Muscle layer of colon (tissue), 2 donors: ENCODE data around the gene HRH4.

Source experiments
- H3K27ac ChIP-seq: one replicate; pipeline ENCODE4 v1.7.0; 2013; ENCODE audit warnings: low read depth, mild to moderate bottlenecking, low read length, moderate library complexity
- H3K27me3 ChIP-seq, 2 donors: one replicate each; pipeline ENCODE4 v1.7.0; 2013; ENCODE audit warnings: low read length in 2 of 2, mild to moderate bottlenecking in 2 of 2; ENCODE audit not compliant: insufficient read depth in 2 of 2, control insufficient read depth in 1 of 2
- H3K36me3 ChIP-seq: one replicate; pipeline ENCODE4 v1.7.0; 2013; ENCODE audit warnings: mild to moderate bottlenecking, low read length; ENCODE audit not compliant: insufficient read depth
- H3K4me1 ChIP-seq: one replicate; pipeline ENCODE4 v1.7.0; 2013; ENCODE audit warnings: mild to moderate bottlenecking, low read length; ENCODE audit not compliant: insufficient read depth
- H3K4me3 ChIP-seq, 2 donors: one replicate each; pipeline ENCODE4 v1.7.0; 2013; ENCODE audit warnings: low read length in 2 of 2, low read depth in 1 of 2, mild to moderate bottlenecking in 1 of 2, moderate library complexity in 1 of 2
- H3K9ac ChIP-seq: one replicate; pipeline ENCODE4 v1.7.0; 2013; ENCODE audit warnings: low read length
- H3K9me3 ChIP-seq: one replicate; pipeline ENCODE4 v1.7.0; 2013; ENCODE audit warnings: mild to moderate bottlenecking, low read length
- donor health status: abdominal sarcoma.
- donor health status: Adenocarcinoma of cecum.

HRH4 gene

DNA sequence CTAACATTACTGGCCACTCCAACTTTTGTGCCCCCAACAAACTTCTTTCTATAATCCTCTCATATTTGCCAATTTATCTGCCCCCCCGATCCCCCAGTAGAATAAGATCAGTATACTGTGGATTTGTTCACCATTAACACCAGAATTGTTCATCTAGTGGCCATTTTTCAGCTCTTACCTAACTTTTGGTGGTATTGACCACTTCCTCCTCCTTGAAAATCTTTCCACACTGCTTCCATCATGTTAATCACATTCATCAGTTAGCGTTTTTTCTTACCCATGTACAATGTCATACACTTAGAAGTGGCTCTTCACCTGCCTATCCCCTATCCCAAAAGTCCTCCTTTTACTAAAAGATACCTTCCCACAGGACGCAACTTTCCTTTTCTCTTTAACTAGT, 27.8 kb upstream of the HRH4 start:
- H3K27ac ChIP-seq: no peak overlapping the region

DNA sequence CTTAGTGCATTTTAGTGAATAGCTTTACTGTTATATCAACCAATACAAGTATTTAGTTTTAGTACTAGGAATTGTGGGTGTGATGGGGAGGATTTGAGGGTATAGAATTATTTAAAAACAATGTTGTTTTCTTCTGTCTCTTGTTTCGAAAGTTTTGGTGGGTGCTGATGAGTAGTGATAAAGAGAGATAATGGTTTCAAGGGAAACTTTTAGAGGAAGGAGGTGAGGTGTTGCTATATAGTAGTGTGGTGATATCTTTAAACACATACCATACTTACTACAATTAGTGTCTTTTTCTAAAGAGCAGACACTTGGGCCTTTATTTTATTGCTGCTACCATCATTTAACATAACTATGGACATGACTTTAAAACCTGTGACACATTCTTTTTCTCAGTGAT, 23.5 kb upstream of the HRH4 start:
- Histone ChIP-seq H3K9me3 (no peaks in the 10 kb centered on the region), H3K36me3 (peaks cover 24% of the 10 kb centered on the region), H3K9ac (no peak overlapping the region), H3K4me3 (no peak overlapping the region), H3K27me3 (no peaks in the 10 kb centered on the region), H3K4me1 (no peaks in the 10 kb centered on the region), H3K27ac (no peak overlapping the region)

More for the DNA sequence above, 27.8 kb upstream of the HRH4 start:
- Histone ChIP-seq H3K27me3 (no peaks in the 10 kb centered on the region), H3K9ac (no peak overlapping the region), H3K4me1 (peaks cover 7% of the 10 kb centered on the region), H3K36me3 (peaks cover 11% of the 10 kb centered on the region), H3K4me3 (no peak overlapping the region), H3K9me3 (no peaks in the 10 kb centered on the region)

DNA sequence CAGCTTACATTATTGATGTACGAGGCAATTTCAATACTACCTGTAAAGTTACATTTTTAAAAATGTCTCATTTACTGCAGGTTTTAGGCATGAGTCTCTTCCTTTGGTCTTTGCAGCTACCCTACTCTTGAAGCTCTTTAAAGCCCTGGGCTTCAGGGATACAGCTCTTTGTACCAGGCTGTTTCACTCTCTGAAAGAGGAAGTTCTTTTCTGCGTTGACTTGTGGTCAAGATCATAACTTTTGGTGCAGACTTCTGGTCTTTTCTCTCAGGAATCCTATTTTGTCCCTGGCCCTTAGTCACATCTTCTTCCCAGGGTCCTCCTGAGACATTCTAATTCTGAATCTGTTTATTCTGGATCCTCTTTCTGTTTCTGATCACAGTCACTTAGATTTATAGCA, 16.6 kb upstream of the HRH4 start:
- Histone ChIP-seq H3K27ac (no peak overlapping the region), H3K36me3 (peaks cover 32% of the 10 kb centered on the region), H3K4me3 (no peak overlapping the region), H3K9ac (no peak overlapping the region), H3K9me3 (no peaks in the 10 kb centered on the region), H3K27me3 (no peaks in the 10 kb centered on the region), H3K4me1 (no peaks in the 10 kb centered on the region)

DNA sequence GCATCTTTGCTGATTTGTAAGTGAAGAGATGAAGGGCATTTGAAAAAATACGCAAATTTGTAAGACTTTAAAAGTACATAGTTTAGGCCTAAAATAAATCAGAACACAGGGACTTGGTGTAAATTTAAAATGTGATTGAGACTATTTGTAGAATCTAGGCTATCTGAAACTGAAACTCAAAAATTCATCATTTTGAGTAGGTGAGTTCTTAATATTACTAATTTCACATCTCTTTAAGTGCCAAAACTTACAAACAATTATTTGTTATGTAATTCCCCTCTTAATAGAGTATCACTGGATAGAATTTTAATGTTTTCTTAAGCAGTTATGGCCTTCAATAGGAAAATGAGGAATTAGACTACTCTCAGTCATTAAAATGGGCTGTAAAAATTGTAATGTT, 14.0 kb upstream of the HRH4 start:
- peaks cover 43% of the 10 kb centered on the region for H3K36me3 ChIP-seq
- no peak overlapping the region for H3K9ac ChIP-seq
- no peaks in the 10 kb centered on the region for H3K27me3 ChIP-seq
- H3K4me1 ChIP-seq: no peaks in the 10 kb centered on the region
- no peaks in the 10 kb centered on the region for H3K9me3 ChIP-seq
- no peak overlapping the region for H3K27ac ChIP-seq
- no peak overlapping the region for H3K4me3 ChIP-seq

DNA sequence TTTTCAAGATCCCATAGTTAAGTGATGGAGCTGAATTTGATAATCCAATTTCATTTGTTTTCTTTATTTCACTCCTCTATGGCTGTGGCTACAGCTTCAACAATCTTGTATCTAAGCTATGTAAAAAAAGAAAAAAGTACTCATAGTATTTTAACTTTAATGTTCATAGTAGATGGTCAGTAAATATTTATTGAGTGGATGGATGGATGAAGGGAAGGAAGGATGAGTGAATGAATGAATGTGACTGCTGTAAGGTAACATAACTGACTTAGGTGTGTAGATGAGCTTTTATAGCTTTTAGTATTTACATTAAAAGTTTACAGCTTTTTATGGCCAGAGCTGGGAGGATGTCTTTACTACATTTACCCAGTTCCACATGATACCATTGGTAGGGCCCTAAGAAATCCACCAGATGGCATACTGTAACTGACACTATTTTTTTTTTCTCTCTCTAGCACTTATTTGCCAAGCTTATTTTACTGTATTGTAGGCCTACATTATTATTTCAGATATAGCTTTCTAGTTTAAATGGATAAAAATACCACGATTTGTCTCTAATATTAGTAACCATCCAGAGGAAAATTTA, 13.4 kb upstream of the HRH4 start:
- peaks cover 47% of the 10 kb centered on the region for H3K36me3 ChIP-seq

DNA sequence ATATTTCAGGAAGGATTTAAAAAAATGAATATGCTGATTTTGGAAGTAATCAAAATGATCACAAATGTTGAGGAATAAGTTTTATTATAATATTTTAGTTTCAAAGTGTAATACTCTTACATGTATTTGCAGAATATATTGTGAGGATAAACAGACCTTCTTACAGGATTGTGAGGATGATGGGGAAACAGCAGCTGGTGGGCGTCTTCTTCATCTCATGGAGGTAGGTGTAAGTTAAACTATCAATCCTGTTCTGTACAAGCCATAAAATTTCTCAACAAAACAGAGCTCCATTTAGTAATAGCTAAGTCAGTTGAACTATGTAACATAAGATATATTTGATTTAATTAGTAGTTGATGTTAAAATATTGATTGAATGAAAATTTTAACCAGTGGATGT, 12.5 kb upstream of the HRH4 start:
- no peak overlapping the region for H3K9ac ChIP-seq
- H3K27me3 ChIP-seq: no peaks in the 10 kb centered on the region
- no peaks in the 10 kb centered on the region for H3K9me3 ChIP-seq
- no peak overlapping the region for H3K27ac ChIP-seq
- no peak overlapping the region for H3K4me3 ChIP-seq
- peaks cover 47% of the 10 kb centered on the region for H3K36me3 ChIP-seq
- H3K4me1 ChIP-seq: no peaks in the 10 kb centered on the region

More for the DNA sequence above, 13.4 kb upstream of the HRH4 start:
- no peaks in the 10 kb centered on the region for H3K27me3 ChIP-seq
- H3K4me3 ChIP-seq: no peak overlapping the region
- H3K4me1 ChIP-seq: no peaks in the 10 kb centered on the region
- H3K9me3 ChIP-seq: no peaks in the 10 kb centered on the region
- H3K9ac ChIP-seq: no peak overlapping the region
- no peak overlapping the region for H3K27ac ChIP-seq

DNA sequence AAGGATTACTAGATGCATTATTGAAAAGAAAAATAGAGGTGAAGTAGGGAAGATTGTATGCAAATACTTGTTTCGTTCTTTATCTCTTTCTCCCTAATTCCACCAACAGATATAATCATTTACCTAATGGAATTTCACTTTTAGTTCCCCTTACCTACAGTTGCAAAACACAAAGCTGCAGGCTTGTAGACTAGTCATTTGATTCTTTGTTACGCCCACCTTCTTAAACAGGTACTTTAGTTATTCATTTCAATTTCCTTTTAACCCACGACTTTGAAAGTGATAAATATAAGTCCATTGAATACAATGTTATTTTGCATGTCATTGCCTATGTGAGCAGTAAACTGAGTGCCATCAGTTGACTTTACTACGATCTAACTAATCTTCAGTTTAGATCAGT, 3.9 kb upstream of the HRH4 start:
- Histone ChIP-seq H3K9ac (no peak overlapping the region), H3K27me3 (no peaks in the 10 kb centered on the region), H3K27ac (no peak overlapping the region), H3K4me3 (no peak overlapping the region), H3K36me3 (peaks cover 3% of the 10 kb centered on the region), H3K4me1 (no peaks in the 10 kb centered on the region), H3K9me3 (no peaks in the 10 kb centered on the region)

DNA sequence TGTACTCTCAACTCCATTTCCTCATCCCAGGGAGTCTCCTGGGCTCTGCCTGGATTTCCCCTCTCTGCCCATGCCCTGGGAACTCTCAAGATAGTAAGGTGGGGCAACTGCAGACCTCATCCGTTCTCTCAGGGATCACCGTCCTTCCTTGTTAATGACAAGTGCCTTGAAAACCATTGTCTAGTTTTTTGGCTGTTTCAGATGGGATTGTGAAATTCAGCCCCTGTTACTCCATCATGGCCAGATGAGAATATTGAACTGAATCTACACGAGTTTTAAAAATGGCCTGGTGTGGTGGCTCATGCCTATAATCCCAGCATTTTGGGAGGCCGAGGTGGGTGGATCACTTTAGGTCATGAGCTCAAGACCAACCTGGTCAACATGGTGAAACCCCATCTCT, 665 bp upstream of the HRH4 start:
- no peaks in the 10 kb centered on the region for H3K9me3 ChIP-seq
- no peak overlapping the region for H3K9ac ChIP-seq
- H3K4me1 ChIP-seq: no peaks in the 10 kb centered on the region
- H3K27ac ChIP-seq: no peak overlapping the region
- no peak overlapping the region for H3K4me3 ChIP-seq
- no peaks in the 10 kb centered on the region for H3K36me3 ChIP-seq
- no peaks in the 10 kb centered on the region for H3K27me3 ChIP-seq

DNA sequence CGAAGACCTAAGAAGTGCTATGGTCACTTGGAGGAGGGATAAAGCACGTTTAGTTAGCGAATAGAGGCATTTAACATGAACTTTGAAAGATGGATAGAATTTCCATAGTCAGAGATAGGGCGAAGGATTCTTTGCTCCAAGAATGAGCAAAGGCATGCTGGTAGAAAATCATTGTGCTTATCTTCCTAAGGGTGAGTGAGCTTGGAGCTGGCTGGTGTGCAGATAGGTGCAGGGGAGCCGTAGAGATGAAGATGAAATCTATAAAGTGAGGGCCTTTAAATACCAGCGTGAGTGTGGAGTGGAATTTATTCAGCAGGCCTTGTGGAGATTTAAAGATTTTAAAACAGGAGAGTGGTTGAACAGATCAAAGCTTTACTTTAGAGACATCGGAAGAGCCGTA, 1.6 kb downstream of the HRH4 start:
- Histone ChIP-seq H3K36me3 (no peaks in the 10 kb centered on the region), H3K4me3 (no peak overlapping the region), H3K4me1 (no peaks in the 10 kb centered on the region), H3K9me3 (no peaks in the 10 kb centered on the region), H3K27ac (no peak overlapping the region), H3K9ac (no peak overlapping the region), H3K27me3 (no peaks in the 10 kb centered on the region)

DNA sequence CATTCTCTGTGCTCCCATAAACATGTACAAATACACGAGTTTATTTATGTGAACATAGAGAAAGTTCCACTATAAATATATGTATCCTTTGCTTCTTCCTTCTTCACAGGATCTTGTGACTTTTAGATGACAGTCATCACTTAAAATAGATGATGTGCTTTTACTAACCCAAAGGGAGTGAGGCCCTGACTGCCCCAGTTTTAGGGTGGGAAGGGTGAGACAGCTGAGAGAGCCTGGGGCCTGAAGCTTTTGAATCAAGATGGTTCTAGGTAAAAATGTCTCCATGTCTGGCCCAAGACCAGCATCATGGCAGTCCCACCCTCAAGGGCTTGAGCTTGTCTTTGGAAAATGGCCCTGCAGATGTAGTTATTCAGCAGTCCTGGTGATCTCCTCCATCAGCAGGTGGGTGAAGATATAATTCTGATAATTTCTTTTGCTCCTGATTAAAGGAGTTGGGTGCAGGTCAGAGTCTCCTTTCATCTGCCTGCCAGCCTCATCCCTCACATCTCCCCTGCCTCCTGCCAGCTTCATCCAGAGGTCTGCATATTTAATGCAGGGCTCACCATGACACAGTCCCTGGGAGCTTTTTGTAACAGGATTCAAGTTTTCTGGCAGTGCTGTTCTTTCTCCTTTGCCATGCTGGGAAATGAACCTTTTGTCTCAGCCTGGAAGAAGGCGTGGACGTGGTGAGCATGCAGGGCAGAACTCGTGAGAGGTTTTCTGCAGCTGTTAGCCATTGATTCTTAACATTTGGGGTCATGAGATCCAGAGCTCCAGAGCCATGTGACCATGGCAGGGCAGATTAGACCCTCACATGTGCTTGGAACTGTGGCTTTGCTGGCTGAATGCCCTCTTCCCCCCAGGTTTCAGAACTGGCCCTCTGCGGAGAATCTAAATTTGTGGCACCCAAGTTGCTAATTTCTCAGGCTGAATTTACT, 2.7 kb downstream of the HRH4 start:
- Histone ChIP-seq H3K27me3 (no peaks in the 10 kb centered on the region), H3K9ac (no peak overlapping the region), H3K4me1 (no peaks in the 10 kb centered on the region), H3K36me3 (no peaks in the 10 kb centered on the region), H3K27ac (no peak overlapping the region), H3K4me3 (no peak overlapping the region), H3K9me3 (no peaks in the 10 kb centered on the region)

DNA sequence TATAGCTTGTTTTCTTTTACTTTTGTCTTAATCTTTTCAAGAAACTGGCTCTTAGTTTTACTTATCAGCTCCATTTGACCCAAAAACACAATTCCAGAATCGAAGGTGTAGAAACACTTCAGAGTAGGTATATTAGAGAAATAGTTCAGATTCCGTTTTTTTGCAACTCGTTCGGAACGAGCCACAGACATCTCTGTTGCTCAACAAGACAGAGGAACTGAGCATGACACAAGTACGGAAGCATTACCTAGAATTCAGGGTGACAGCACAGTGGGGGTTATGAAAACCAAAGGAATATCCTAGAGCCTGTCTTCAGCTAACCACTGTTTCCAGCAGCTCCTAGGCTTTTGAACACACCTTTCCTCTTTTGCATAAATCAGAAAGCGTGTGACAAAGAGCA, 5.0 kb downstream of the HRH4 start:
- H3K9me3 ChIP-seq: no peaks in the 10 kb centered on the region

DNA sequence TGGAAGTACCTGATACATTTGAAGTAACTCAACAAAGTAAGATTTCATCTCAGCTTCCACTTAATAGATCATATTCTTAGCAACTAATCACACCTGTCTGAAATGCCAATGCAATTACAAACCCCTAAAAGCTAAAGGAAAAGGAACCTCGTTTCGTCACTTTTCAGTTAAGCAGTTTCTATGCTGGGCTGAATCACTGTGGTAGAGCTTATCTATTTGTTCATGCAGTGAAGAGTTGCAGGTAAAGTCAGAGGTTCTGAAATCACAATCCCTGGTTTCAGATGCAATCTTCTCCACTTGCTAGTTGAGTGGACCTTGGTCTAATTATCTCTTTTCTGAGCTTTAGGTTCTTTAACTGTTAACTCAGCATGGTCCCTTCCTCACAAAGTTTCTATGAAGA, 6.3 kb downstream of the HRH4 start:
- Histone ChIP-seq H3K9ac (no peak overlapping the region), H3K9me3 (no peaks in the 10 kb centered on the region), H3K4me1 (no peaks in the 10 kb centered on the region), H3K36me3 (no peaks in the 10 kb centered on the region), H3K4me3 (no peak overlapping the region), H3K27me3 (no peaks in the 10 kb centered on the region), H3K27ac (no peak overlapping the region)

More for the DNA sequence above, 5.0 kb downstream of the HRH4 start:
- Histone ChIP-seq H3K4me1 (no peaks in the 10 kb centered on the region), H3K9ac (no peak overlapping the region), H3K4me3 (no peak overlapping the region), H3K27ac (no peak overlapping the region), H3K27me3 (no peaks in the 10 kb centered on the region), H3K36me3 (no peaks in the 10 kb centered on the region)
